CD14-positive monocyte (primary cell): Measurements from ENCODE around the gene CEP85L. TPM values are rescaled to one million over a fixed set of nuclear protein-coding genes. Genes with fewer than 3 reads are reported as not detected.
A peak's percentile ranks its signal among the peaks of the same experiment; 100 is the strongest.

ENCODE experiments used
- DNase-seq, 3 donors: peaks; one replicate each; pipeline ENCODE4 v3.0.0-alpha.2; 2011 to 2022
- H2AFZ ChIP-seq: 2 replicates; pipeline ENCODE4 v1.6.0; 2012; ENCODE audit warnings: mild to moderate bottlenecking, low read depth, low read length, inconsistent platforms; ENCODE audit not compliant: insufficient read depth, poor library complexity, severe bottlenecking
- H3K27ac ChIP-seq, 2 donors: 1 replicate in 1 of 2; 2 replicates in 1 of 2; pipeline ENCODE4 v1.5.1; 2012 to 2013; ENCODE audit warnings: low read length in 2 of 2, control low read depth in 1 of 2, inconsistent platforms in 1 of 2, low read depth in 1 of 2, mild to moderate bottlenecking in 1 of 2
- H3K27me3 ChIP-seq, 2 donors: one replicate each; pipeline versions ENCODE4 v1.6.0 to v1.6.1; 2011 to 2013; ENCODE audit warnings: low read length in 2 of 2; ENCODE audit not compliant: control insufficient read depth in 2 of 2, insufficient read depth in 2 of 2
- H3K36me3 ChIP-seq, 2 donors: replicated peaks in 1 of 2; 1 replicate in 1 of 2; 2 replicates in 1 of 2; pipeline versions ENCODE4 v1.5.1 to v1.6.1; 2012 to 2013; ENCODE audit warnings: low read length in 2 of 2, control low read depth in 1 of 2, inconsistent platforms in 1 of 2, mild to moderate bottlenecking in 1 of 2; ENCODE audit not compliant: insufficient read depth in 2 of 2, control insufficient read depth in 1 of 2
- H3K4me1 ChIP-seq, 2 donors: 1 replicate in 1 of 2; 2 replicates in 1 of 2; pipeline versions ENCODE4 v1.5.1 to v1.6.1; 2012 to 2013; ENCODE audit warnings: low read length in 2 of 2, control low read depth in 1 of 2, inconsistent platforms in 1 of 2, mild to moderate bottlenecking in 1 of 2, moderate library complexity in 1 of 2; ENCODE audit not compliant: insufficient read depth in 2 of 2, control insufficient read depth in 1 of 2
- H3K4me2 ChIP-seq: replicated peaks from 2 replicates; pipeline ENCODE3; 2012; ENCODE audit warnings: low read length, moderate library complexity, mild to moderate bottlenecking; ENCODE audit not compliant: poor library complexity, severe bottlenecking; ENCODE audit errors: extremely low read depth
- H3K4me3 ChIP-seq, 3 experiments: fragments of 200-600 bp in 1 of 3; sonication (generic) in 1 of 3; replicated peaks in 1 of 3; 1 replicate in 2 of 3; 2 replicates in 1 of 3; pipeline ENCODE4 v1.5.1; 2011 to 2013; ENCODE audit warnings: low read length in 3 of 3, mild to moderate bottlenecking in 3 of 3, control low read depth in 2 of 3, low read depth in 2 of 3, inconsistent platforms in 1 of 3, moderate library complexity in 1 of 3
- H3K79me2 ChIP-seq: 2 replicates; pipeline ENCODE4 v1.6.0; 2012; ENCODE audit warnings: mild to moderate bottlenecking, control low read depth, inconsistent platforms, low read length, moderate library complexity; ENCODE audit not compliant: insufficient read depth
- H3K9ac ChIP-seq: 2 replicates; pipeline ENCODE4 v1.6.0; 2017; ENCODE audit warnings: low read length, mild to moderate bottlenecking; ENCODE audit not compliant: insufficient read depth, poor library complexity, severe bottlenecking
- H3K9me3 ChIP-seq, 2 donors: replicated peaks in 1 of 2; 1 replicate in 1 of 2; 2 replicates in 1 of 2; pipeline versions ENCODE4 v1.5.1 to v1.6.1; 2012 to 2013; ENCODE audit warnings: low read length in 2 of 2, control low read depth in 1 of 2; ENCODE audit not compliant: control insufficient read depth in 1 of 2, insufficient read depth in 1 of 2
- H4K20me1 ChIP-seq: 2 replicates; pipeline ENCODE4 v1.6.0; 2012; ENCODE audit warnings: mild to moderate bottlenecking, low read length, control low read depth, moderate library complexity; ENCODE audit not compliant: insufficient read depth
- H3K27ac Mint-ChIP-seq, 7 donors: one replicate each; pipeline ENCODE4 v1.8.0; 2020; ENCODE audit warnings: mild to moderate bottlenecking in 7 of 7, mixed read lengths in 7 of 7, moderate library complexity in 6 of 7, inconsistent platforms in 2 of 7
- H3K27me3 Mint-ChIP-seq, 3 donors: one replicate each; pipeline ENCODE4 v1.8.0; 2021 to 2022; ENCODE audit warnings: low read depth in 3 of 3, mild to moderate bottlenecking in 3 of 3, mixed read lengths in 3 of 3, moderate library complexity in 3 of 3, inconsistent platforms in 1 of 3
- H3K36me3 Mint-ChIP-seq, 2 donors: one replicate each; pipeline ENCODE4 v1.8.0; 2020; ENCODE audit warnings: mixed read lengths in 2 of 2, inconsistent platforms in 1 of 2, mild to moderate bottlenecking in 1 of 2
- H3K4me1 Mint-ChIP-seq: one replicate; pipeline ENCODE4 v1.8.0; 2020; ENCODE audit warnings: mild to moderate bottlenecking, mixed read lengths
- H3K4me3 Mint-ChIP-seq, 2 donors: one replicate each; pipeline ENCODE4 v1.8.0; 2020; ENCODE audit warnings: mild to moderate bottlenecking in 2 of 2, mixed read lengths in 2 of 2, moderate library complexity in 1 of 2
- H3K9me3 Mint-ChIP-seq, 7 donors: one replicate each; pipeline ENCODE4 v1.8.0; 2020 to 2022; ENCODE audit warnings: mixed read lengths in 7 of 7, mild to moderate bottlenecking in 6 of 7, moderate library complexity in 6 of 7, inconsistent platforms in 2 of 7
- CTCF ChIP-seq: fragments of 200-600 bp; IDR thresholded peaks from one replicate; pipeline ENCODE4 v1.8.0; 2022; ENCODE audit warnings: antibody characterized with exemption, mild to moderate bottlenecking
- WGBS: methylation state at CpG from one replicate; pipeline ENCODE4 v1.1.5; 2013; ENCODE audit warnings: missing lambda C conversion rate; ENCODE audit not compliant: insufficient coverage; 5-methylcytosine and 5-hydroxymethylcytosine counted together
- intact Hi-C, 2 donors: fragments of 100-400 bp; cut with micrococcal nuclease; formaldehyde crosslinking; loops; one replicate each; pipeline versions ENCODE4 v1.15.0 to v1.15.1; 2023
- polyA plus RNA-seq, 3 donors: library from polyadenylated mRNA; depleted of rRNA in 1 of 3; unstranded in 2 of 3; stranded (reverse) in 1 of 3; fragments of 300-500 nt in 2 of 3; fragments of >200 nt in 1 of 3; fragmentation: Illumina TruSeq in 2 of 3; gene quantifications; 1 replicate in 2 of 3; 2 replicates in 1 of 3; pipeline ENCODE4 v1.2.3, GENCODE V29; 2012 to 2021

CEP85L gene
- polyA plus RNA-seq, 3 donors: 14.9 to 38.3 (median 19.6) TPM

DNA sequence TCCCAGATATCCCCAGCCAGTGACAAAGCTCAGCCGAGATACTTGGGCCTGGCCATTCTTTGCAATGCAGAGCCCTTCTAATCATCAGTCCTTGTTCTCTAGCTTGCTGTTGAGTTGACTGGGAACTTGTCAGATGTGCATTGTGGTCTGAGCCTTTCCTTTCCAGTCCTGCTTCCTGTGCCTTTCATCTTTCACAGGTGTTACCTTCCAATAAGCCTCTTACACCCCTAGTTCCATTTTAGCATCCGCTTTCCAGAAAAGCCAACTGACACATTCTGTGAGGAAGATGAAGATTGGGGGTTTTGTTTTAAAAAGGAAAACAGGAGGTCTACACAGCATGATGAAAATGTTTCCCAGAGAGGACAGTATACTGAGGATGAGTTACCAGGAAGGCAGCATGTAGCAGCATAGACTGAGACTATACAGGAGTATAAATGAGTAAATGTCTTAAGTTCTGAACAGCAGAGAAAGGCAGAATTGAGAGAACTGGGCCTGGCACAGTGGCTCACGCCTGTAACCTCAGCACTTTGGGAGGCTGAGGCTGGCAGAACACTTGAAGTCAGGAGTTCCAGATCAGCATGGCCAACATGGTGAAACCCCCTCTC lies 5.6 kb upstream of the CEP85L start:
- Histone ChIP-seq H3K9me3 (no peaks in the 10 kb centered on the region), H4K20me1 (no peaks in the 10 kb centered on the region), H3K9ac (no peak overlapping the region), H3K27me3 (no peaks in the 10 kb centered on the region), H3K27ac (no peak overlapping the region), H3K79me2 (no peaks in the 10 kb centered on the region), H3K4me1 (peaks cover 3% of the 10 kb centered on the region in 2 donors), H3K4me3 (no peak overlapping the region), H3K4me2 (no peak overlapping the region), H3K36me3 (no peaks in the 10 kb centered on the region), H2AFZ (no peak overlapping the region)
- peak overlapping the region in 1 of 7 donors; percentile 23 for H3K27ac Mint-ChIP-seq
- peaks cover under 1 to 7% (median 2%) of the 10 kb centered on the region in 3 donors for H3K27me3 Mint-ChIP-seq
- H3K4me3 Mint-ChIP-seq: no peak overlapping the region
- H3K4me1 Mint-ChIP-seq: peaks cover 3% of the 10 kb centered on the region
- WGBS: 100% methylated on average over 1 of the region's 3 CpGs
- no peak for TF ChIP-seq CTCF
- H3K9me3 Mint-ChIP-seq: no peaks in the 10 kb centered on the region
- intact Hi-C loops: loop anchor here in 1 of 2 donors (10.0 kb wide), 1 partner anchor 118 kb away; no protein-coding TSS in a partner anchor
- DNase-seq: no peak
- H3K36me3 Mint-ChIP-seq: no peaks in the 10 kb centered on the region

- peaks cover 0 to 2% of the 10 kb centered on the region in 2 donors for H3K36me3 Mint-ChIP-seq
- H4K20me1 ChIP-seq: peaks cover 32% of the 10 kb centered on the region
- H3K4me1 Mint-ChIP-seq: peaks cover 20% of the 10 kb centered on the region
- no peak for TF ChIP-seq CTCF
- peak overlapping the region; percentile 94 for H3K4me2 ChIP-seq
- no peak for DNase-seq
- peaks cover 2 to 3% (median 3%) of the 10 kb centered on the region in 3 donors for H3K27me3 Mint-ChIP-seq
- H3K4me1 ChIP-seq: peaks cover 18 to 32% of the 10 kb centered on the region in 2 donors
- H3K36me3 ChIP-seq: no peaks in the 10 kb centered on the region
- H3K27me3 ChIP-seq: no peaks in the 10 kb centered on the region
- H3K27ac ChIP-seq: peak overlapping the region; percentile 44 to 87
- H3K9me3 ChIP-seq: no peaks in the 10 kb centered on the region
- peaks cover 42% of the 10 kb centered on the region for H3K79me2 ChIP-seq
- peak overlapping the region; percentile 91 for H3K9ac ChIP-seq
- peak overlapping the region in 5 of 7 donors; percentile 75 to 95 (median 92) for H3K27ac Mint-ChIP-seq
- H3K4me3 ChIP-seq: peak overlapping the region; percentile 79 to 93 (median 85)
- peaks cover 0 to 2% (median 0%) of the 10 kb centered on the region in 7 donors for H3K9me3 Mint-ChIP-seq
- intact Hi-C loops: loop anchor here (5.0 to 10.0 kb wide), 3 partner anchors 123 to 240 kb away; partner anchors contain the start of gene ASF1A (in 1 of the 2)
- peak overlapping the region; percentile 91 to 94 for H3K4me3 Mint-ChIP-seq
- H2AFZ ChIP-seq: peak overlapping the region; percentile 92
- 35% methylated on average over 16 of the region's 20 CpGs for WGBS
Measured at GRCh38 chr6:118652051-118652615, 742 bp upstream of the CEP85L start.
